ENCODE data around the gene PIP5K1A. TPM values are rescaled to one million over a fixed set of nuclear protein-coding genes. Genes with fewer than 3 reads are reported as not detected.

The PIP5K1A gene
- total RNA-seq, 4 donors from 2014 or later = 42.8 to 80.1 (median 49.9) TPM

DNA sequence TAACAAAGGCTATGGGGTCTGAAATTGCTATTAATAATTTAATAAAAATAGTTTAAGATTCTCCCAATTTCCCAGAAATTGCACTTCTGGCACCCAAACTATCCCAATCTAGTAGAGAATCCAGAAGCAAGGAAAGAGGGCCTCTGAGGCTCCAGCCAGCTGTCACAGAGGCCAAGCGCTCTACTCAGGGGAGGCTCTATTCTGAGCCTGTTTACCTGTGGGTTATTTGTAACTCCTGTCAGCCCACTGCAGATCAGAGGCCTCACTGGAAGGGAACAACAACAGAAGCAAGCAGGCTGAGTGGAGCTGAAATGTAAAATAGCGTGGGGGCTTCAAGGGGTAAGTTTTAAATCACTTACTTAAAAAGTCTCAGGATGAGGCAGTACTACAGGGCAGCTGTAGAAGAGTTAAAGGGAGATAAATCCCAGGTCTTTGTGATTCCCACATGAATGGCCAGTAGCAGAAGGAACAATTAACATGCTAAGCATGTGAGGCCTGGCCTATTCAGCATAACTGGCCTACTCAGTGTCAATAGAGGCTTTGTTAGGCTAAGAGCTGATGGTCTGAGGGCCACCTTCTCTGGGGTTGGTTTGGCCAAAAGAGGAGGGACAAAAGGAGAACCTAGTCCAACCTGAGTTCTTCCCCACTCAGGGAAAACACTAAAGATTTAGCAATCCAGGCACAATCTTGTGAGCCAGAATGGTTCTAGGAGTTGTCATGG lies 96.5 kb downstream of the PIP5K1A start:
- H3K9me3 ChIP-seq = no peaks in the 10 kb centered on the region
- no peak overlapping the region for H3K4me3 ChIP-seq
- WGBS, 2 donors (ENCODE audit: low coverage in 1 of 2) = 57 to 90% methylated on average over 2 of the region's 2 CpGs
- ATAC-seq = no peak
- no peaks in the 10 kb centered on the region for H3K27me3 ChIP-seq
- peaks cover 0 to 100% of the 10 kb centered on the region in 2 donors for H3K36me3 ChIP-seq
- no peak overlapping the region for H3K27ac ChIP-seq
- peaks cover 0 to 2% (median 0%) of the 10 kb centered on the region in 3 donors for H3K4me1 ChIP-seq
- TF ChIP-seq CTCF (IDR thresholded peaks at IDR 0.05) = no peak
- no peak for TF ChIP-seq POLR2AphosphoS5 (IDR thresholded peaks at IDR 0.05)
- TF ChIP-seq POLR2A (IDR thresholded peaks at IDR 0.05) = no peak
- no peak for TF ChIP-seq EP300 (IDR thresholded peaks at IDR 0.05)

Other genes starting within 250 kb of the PIP5K1A start
- 100 to 1,000 TPM in 3 of 4 donors, 10 to 100 TPM in 1; 98.3 to 142 (median 127) TPM for gene CERS2, start 223.7 kb upstream of the PIP5K1A start, total RNA-seq
- gene ANXA9, start 216.3 kb upstream of the PIP5K1A start, total RNA-seq = under 1 TPM in 1 of 4 donors, not detected in 3; 0.31 TPM
- gene MINDY1, start 191.7 kb upstream of the PIP5K1A start, total RNA-seq = 10 to 100 TPM; 21.2 to 39.2 (median 33.2) TPM
- 10 to 100 TPM; 24.2 to 28.9 (median 26.7) TPM for gene PRUNE1, start 190.1 kb upstream of the PIP5K1A start, total RNA-seq
- 1 to 10 TPM in 1 of 4 donors, under 1 TPM in 3; 0.13 to 6.1 (median 0.70) TPM for gene BNIPL, start 162.0 kb upstream of the PIP5K1A start, total RNA-seq
- 1 to 10 TPM; 3.7 to 9.8 (median 7.0) TPM for gene C1orf56, start 150.8 kb upstream of the PIP5K1A start, total RNA-seq
- 10 to 100 TPM; 51.2 to 56.0 (median 54.4) TPM for gene CDC42SE1, start 138.9 kb upstream of the PIP5K1A start, total RNA-seq
- 1 to 10 TPM in 2 of 4 donors, under 1 TPM in 2; 0.16 to 1.8 (median 1.1) TPM for gene MLLT11, start 138.2 kb upstream of the PIP5K1A start, total RNA-seq
- gene GABPB2, start 127.8 kb upstream of the PIP5K1A start, total RNA-seq = 10 to 100 TPM; 20.6 to 28.5 (median 21.6) TPM
- gene SEMA6C, start 51.9 kb upstream of the PIP5K1A start, total RNA-seq = 10 to 100 TPM in 1 of 4 donors, 1 to 10 TPM in 3; 6.1 to 13.9 (median 8.0) TPM
- 1 to 10 TPM in 3 of 4 donors, under 1 TPM in 1; 0.85 to 7.2 (median 4.4) TPM for gene TNFAIP8L2, start 41.9 kb upstream of the PIP5K1A start, total RNA-seq
- 10 to 100 TPM; 14.0 to 28.6 (median 14.4) TPM for gene LYSMD1, start 32.6 kb upstream of the PIP5K1A start, total RNA-seq
- gene SCNM1, start 32.4 kb upstream of the PIP5K1A start, total RNA-seq = 10 to 100 TPM; 18.7 to 32.0 (median 25.6) TPM
- 1 to 10 TPM in 1 of 4 donors, not detected in 3; 2.2 TPM for gene TMOD4, start 22.6 kb upstream of the PIP5K1A start, total RNA-seq
- gene VPS72, start 8.4 kb upstream of the PIP5K1A start, total RNA-seq = 10 to 100 TPM; 46.4 to 82.0 (median 66.5) TPM
- 100 to 1,000 TPM; 163 to 184 (median 171) TPM for gene PSMD4, start 56.2 kb downstream of the PIP5K1A start, total RNA-seq
- gene ZNF687, start 83.7 kb downstream of the PIP5K1A start, total RNA-seq = 10 to 100 TPM; 18.4 to 27.6 (median 24.4) TPM
- gene PI4KB, start 128.9 kb downstream of the PIP5K1A start, total RNA-seq = 100 to 1,000 TPM in 2 of 4 donors, 10 to 100 TPM in 2; 95.0 to 104 (median 97.9) TPM
- gene RFX5, start 148.7 kb downstream of the PIP5K1A start, total RNA-seq = 10 to 100 TPM; 32.6 to 66.1 (median 44.5) TPM
- gene SELENBP1, start 174.2 kb downstream of the PIP5K1A start, total RNA-seq = 100 to 1,000 TPM in 2 of 4 donors, 10 to 100 TPM in 2; 52.8 to 251 (median 109) TPM
- gene PSMB4, start 201.0 kb downstream of the PIP5K1A start, total RNA-seq = 100 to 1,000 TPM; 192 to 245 (median 232) TPM